Gastrocnemius medialis (tissue), 4 donors: ENCODE results near the gene PARD3. TPM values are rescaled to one million over a fixed set of nuclear protein-coding genes. Genes with fewer than 3 reads are reported as not detected.

Experiments used
- ATAC-seq, 2 donors: fragments of 150-250 bp; one replicate each; pipeline ENCODE4 v1.9.1; 2016
- DNase-seq, 2 donors: peaks; one replicate each; pipeline ENCODE4 v3.0.0-alpha.2; 2019
- H3K27ac ChIP-seq, 4 donors: fragments of 200-600 bp; sonication (generic); 1 replicate in 1 of 4; 2 replicates in 3 of 4; pipeline ENCODE4 v1.5.1; 2016 to 2018; ENCODE audit warnings: mild to moderate bottlenecking in 2 of 4, moderate library complexity in 1 of 4
- H3K27me3 ChIP-seq, 3 donors: fragments of 200-600 bp; sonication (generic) in 2 of 3; 1 replicate in 1 of 3; 2 replicates in 2 of 3; pipeline versions ENCODE4 v1.5.1 to v1.6.0; 2016 to 2019; ENCODE audit warnings: mild to moderate bottlenecking in 1 of 3, moderate library complexity in 1 of 3
- H3K36me3 ChIP-seq, 2 donors: fragments of 200-600 bp; sonication (generic) in 1 of 2; one replicate each; pipeline ENCODE4 v1.5.1; 2017 to 2018
- H3K4me1 ChIP-seq, 2 donors: fragments of 200-600 bp; sonication (generic) in 1 of 2; one replicate each; pipeline ENCODE4 v1.5.1; 2016 to 2017; ENCODE audit warnings: mild to moderate bottlenecking in 2 of 2
- H3K4me3 ChIP-seq, 4 donors: fragments of 200-600 bp; sonication (generic) in 3 of 4; 1 replicate in 1 of 4; 2 replicates in 3 of 4; pipeline ENCODE4 v1.5.1; 2016 to 2019; ENCODE audit warnings: mild to moderate bottlenecking in 2 of 4
- H3K9me3 ChIP-seq, 3 donors: fragments of 200-600 bp; sonication (generic) in 2 of 3; 1 replicate in 1 of 3; 2 replicates in 2 of 3; pipeline ENCODE4 v1.5.1; 2016 to 2019
- POLR2A ChIP-seq, 2 donors: fragments of 450-650 bp; IDR thresholded peaks; one replicate each; pipeline ENCODE4 v1.6.1; 2017; ENCODE audit warnings: antibody characterized with exemption in 2 of 2, mild to moderate bottlenecking in 2 of 2, moderate library complexity in 2 of 2
- in situ Hi-C, 4 donors: fragments of 200-750 bp; cut with MboI; loops; one replicate each; pipeline versions ENCODE4 v1.15.0 to v1.8.0; 2017; ENCODE audit warnings: low sequenced_read_pairs in 4 of 4
- intact Hi-C: fragments of 100-400 bp; cut with DNase I; formaldehyde crosslinking; loops from one replicate; pipeline ENCODE4 v1.15.1; 2023; ENCODE audit warnings: low total_unique reads
- total RNA-seq, 4 donors: library from RNA; depleted of rRNA; stranded (reverse); fragments of >200 nt; gene quantifications; one replicate each; pipeline versions ENCODE4 v1.1.0 to v1.2.3, GENCODE V29; 2016
- TF ChIP-seq, protein P1 (sequence below), 5 experiments: fragments of 450-650 bp in 3 of 5; fragments of 200-600 bp in 2 of 5; sonication (generic) in 2 of 5; IDR thresholded peaks in 4 of 5; conservative IDR thresholded peaks in 1 of 5; 1 replicate in 4 of 5; 2 replicates in 1 of 5; pipeline ENCODE4 v1.5.1; 2016 to 2019; ENCODE audit warnings: antibody characterized with exemption in 5 of 5, mild to moderate bottlenecking in 3 of 5, moderate library complexity in 3 of 5

Gene PARD3
- total RNA-seq, 4 donors from 2014 or later = 64.6 to 75.8 (median 68.3) TPM

DNA sequence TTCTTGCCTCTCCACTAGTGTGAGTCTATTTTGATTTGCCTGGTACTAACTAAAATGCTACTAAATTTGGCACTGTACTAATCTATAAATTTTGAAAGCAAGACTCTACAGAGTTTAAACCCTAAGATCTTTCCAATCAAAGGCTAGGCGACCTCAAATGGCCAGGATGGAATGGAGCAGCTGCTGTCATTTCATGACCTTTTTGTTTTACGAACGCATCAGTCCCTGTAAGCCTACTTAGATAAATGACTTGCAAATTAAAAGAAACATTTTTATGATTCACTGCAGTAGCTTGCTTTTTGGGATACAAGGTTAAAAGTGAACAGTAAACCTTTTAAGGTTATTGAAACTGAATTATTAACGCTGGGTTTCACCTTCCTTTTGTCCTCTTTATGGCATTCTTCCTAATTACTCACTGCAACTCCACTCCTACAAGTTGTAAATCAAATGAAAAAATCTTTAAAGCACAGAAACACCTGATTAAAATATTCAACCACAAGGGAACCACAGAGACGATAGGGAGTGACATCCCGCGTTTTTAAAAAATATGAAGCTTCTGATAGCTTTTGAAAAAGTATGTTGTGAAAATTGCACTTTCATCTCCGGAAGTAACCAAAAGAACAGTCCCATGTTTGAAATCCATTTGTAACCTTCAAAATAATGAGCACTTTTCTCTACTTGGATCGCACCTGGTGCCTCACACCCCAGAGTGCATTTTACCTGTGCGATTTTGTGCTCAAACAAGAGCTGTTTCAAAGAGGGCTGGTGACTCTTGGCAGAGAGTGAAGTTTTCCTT lies 595.1 kb downstream of the PARD3 start:
- H3K27me3 ChIP-seq = no peaks in the 10 kb centered on the region
- in situ Hi-C loops (no loop called here), intact Hi-C loops (no loop called here)
- TF ChIP-seq, protein P1, sequence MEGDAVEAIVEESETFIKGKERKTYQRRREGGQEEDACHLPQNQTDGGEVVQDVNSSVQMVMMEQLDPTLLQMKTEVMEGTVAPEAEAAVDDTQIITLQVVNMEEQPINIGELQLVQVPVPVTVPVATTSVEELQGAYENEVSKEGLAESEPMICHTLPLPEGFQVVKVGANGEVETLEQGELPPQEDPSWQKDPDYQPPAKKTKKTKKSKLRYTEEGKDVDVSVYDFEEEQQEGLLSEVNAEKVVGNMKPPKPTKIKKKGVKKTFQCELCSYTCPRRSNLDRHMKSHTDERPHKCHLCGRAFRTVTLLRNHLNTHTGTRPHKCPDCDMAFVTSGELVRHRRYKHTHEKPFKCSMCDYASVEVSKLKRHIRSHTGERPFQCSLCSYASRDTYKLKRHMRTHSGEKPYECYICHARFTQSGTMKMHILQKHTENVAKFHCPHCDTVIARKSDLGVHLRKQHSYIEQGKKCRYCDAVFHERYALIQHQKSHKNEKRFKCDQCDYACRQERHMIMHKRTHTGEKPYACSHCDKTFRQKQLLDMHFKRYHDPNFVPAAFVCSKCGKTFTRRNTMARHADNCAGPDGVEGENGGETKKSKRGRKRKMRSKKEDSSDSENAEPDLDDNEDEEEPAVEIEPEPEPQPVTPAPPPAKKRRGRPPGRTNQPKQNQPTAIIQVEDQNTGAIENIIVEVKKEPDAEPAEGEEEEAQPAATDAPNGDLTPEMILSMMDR (IDR thresholded peaks at IDR 0.05 in 4 of 5, conservative IDR thresholded peaks at IDR 0.05 in 1 of 5) = no peak
- no peak for TF ChIP-seq POLR2A (IDR thresholded peaks at IDR 0.05)
- no peak overlapping the region for H3K4me3 ChIP-seq
- ATAC-seq (no peak), DNase-seq (no peak)
- no peak overlapping the region for H3K27ac ChIP-seq
- H3K36me3 ChIP-seq = no peaks in the 10 kb centered on the region
- no peaks in the 10 kb centered on the region for H3K4me1 ChIP-seq
- H3K9me3 ChIP-seq = no peaks in the 10 kb centered on the region

DNA sequence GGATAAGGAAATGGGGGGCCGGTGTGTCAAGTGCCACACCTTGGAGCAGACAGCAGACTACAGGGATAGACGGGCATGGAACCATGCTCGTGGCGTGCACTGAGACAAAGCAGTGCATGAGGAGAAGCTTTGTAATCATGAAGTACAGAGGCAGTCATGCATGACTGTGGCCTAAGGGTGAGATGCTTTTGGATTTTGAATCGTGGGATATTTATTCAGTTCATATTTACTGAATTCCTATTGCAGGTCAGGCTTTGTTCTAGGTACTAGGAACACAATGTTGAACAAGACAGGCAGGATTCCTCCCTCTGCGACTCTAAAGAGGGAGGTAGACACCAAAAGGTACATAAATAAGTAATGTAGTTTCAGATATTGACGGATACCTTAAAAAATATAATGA lies 597.6 kb downstream of the PARD3 start:
- Histone ChIP-seq H3K27ac (no peak overlapping the region), H3K4me3 (no peak overlapping the region), H3K4me1 (no peaks in the 10 kb centered on the region), H3K36me3 (no peaks in the 10 kb centered on the region), H3K9me3 (no peaks in the 10 kb centered on the region), H3K27me3 (no peaks in the 10 kb centered on the region)
- TF ChIP-seq POLR2A (IDR thresholded peaks at IDR 0.05) = no peak
- TF ChIP-seq, protein P1 (IDR thresholded peaks at IDR 0.05 in 4 of 5, conservative IDR thresholded peaks at IDR 0.05 in 1 of 5) = no peak
- ATAC-seq = no peak
- in situ Hi-C loops = no loop called here
- intact Hi-C loops = no loop called here
- DNase-seq = no peak

DNA sequence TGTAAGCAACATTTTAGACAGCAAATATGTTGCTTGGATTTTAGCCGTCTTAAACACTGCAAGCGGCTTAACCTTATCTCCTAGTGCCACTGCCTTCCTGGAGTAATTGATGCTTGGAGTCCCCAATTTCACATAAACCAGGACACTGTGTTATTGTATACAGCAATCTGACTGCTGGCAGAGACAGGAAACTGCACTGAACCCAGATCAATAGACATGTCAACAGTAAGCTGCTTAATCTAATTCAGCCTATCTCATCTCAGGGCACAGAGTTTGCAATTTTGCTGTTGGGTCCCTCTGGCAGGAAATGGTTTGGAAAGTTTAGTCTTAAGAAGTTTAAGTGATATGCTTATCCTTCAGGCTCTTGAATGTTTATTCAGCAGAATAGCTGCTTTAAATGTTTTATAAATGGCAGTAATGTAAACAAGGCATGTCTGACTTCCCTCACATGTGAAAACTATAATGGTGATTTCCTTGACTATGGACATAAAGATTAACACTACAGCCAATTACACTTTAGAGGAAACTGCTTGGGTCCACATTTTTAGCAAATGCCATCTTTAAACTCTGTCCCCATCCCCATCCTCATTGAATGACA lies 598.6 kb downstream of the PARD3 start:
- in situ Hi-C loops = no loop called here
- ATAC-seq = no peak
- no peaks in the 10 kb centered on the region for H3K9me3 ChIP-seq
- intact Hi-C loops = no loop called here
- TF ChIP-seq POLR2A (IDR thresholded peaks at IDR 0.05) = no peak
- TF ChIP-seq, protein P1 (IDR thresholded peaks at IDR 0.05 in 4 of 5, conservative IDR thresholded peaks at IDR 0.05 in 1 of 5) = no peak
- no peak overlapping the region for H3K4me3 ChIP-seq
- H3K4me1 ChIP-seq = no peaks in the 10 kb centered on the region
- no peak for DNase-seq
- no peaks in the 10 kb centered on the region for H3K36me3 ChIP-seq
- no peaks in the 10 kb centered on the region for H3K27me3 ChIP-seq
- no peak overlapping the region for H3K27ac ChIP-seq

DNA sequence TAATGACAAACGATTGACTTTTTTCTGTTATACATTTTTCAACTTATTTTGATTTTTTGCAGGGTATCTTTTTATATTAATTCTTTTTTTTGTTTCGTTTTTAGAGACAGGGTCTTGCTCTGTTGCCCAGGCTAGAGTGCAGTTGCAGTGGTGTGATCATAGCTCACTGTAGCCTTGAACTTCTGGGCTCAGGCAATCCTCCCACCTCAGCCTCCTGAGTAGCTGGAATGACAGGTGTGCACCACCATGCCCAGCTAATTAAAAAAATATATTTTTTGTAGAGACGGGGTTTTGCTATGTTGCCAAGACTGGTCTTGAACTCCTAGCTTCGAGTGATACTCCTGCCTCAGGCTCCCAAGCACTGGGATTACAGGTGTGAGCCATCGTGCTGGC lies 601.3 kb downstream of the PARD3 start:
- in situ Hi-C loops = no loop called here

More for the DNA sequence above, 601.3 kb downstream of the PARD3 start:
- no peaks in the 10 kb centered on the region for H3K27me3 ChIP-seq
- TF ChIP-seq, protein P1 (IDR thresholded peaks at IDR 0.05 in 4 of 5, conservative IDR thresholded peaks at IDR 0.05 in 1 of 5) = no peak
- TF ChIP-seq POLR2A (IDR thresholded peaks at IDR 0.05) = no peak
- ATAC-seq = no peak
- H3K9me3 ChIP-seq = no peaks in the 10 kb centered on the region
- no peak for DNase-seq
- intact Hi-C loops = no loop called here
- H3K4me1 ChIP-seq = no peaks in the 10 kb centered on the region
- H3K27ac ChIP-seq = no peak overlapping the region
- H3K4me3 ChIP-seq = no peak overlapping the region
- H3K36me3 ChIP-seq = no peaks in the 10 kb centered on the region
